ENCODE results near the gene HSPBP1.

- TF ChIP-seq EP300 (conservative IDR thresholded peaks at IDR 0.05; ENCODE audit: poor library complexity, severe bottlenecking) = no peak
- no peak for TF ChIP-seq REST (IDR thresholded peaks at IDR 0.05; ENCODE audit: borderline replicate concordance)
- TF ChIP-seq, protein P1, sequence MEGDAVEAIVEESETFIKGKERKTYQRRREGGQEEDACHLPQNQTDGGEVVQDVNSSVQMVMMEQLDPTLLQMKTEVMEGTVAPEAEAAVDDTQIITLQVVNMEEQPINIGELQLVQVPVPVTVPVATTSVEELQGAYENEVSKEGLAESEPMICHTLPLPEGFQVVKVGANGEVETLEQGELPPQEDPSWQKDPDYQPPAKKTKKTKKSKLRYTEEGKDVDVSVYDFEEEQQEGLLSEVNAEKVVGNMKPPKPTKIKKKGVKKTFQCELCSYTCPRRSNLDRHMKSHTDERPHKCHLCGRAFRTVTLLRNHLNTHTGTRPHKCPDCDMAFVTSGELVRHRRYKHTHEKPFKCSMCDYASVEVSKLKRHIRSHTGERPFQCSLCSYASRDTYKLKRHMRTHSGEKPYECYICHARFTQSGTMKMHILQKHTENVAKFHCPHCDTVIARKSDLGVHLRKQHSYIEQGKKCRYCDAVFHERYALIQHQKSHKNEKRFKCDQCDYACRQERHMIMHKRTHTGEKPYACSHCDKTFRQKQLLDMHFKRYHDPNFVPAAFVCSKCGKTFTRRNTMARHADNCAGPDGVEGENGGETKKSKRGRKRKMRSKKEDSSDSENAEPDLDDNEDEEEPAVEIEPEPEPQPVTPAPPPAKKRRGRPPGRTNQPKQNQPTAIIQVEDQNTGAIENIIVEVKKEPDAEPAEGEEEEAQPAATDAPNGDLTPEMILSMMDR (IDR thresholded peaks at IDR 0.05; ENCODE audit: poor library complexity, severe bottlenecking) = no peak
- TF ChIP-seq POLR2AphosphoS5 (IDR thresholded peaks at IDR 0.05) = no peak
- no peak for TF ChIP-seq EZH2 (IDR thresholded peaks at IDR 0.05; ENCODE audit: borderline replicate concordance, insufficient read depth, low read length, poor library complexity, severe bottlenecking)
- no peak for TF ChIP-seq TAF1 (IDR thresholded peaks at IDR 0.05; ENCODE audit: low read depth)
Measured at GRCh38 chr19:55258476-55258827, 21.5 kb downstream of the HSPBP1 start.

All from neural cell (in vitro differentiated cells).